ENCODE results near the gene LAPTM5.

- peak; percentile 76 for TF ChIP-seq CTCF (IDR thresholded peaks at IDR 0.05)
- TF ChIP-seq POLR2AphosphoS5 (IDR thresholded peaks at IDR 0.05; ENCODE audit: low read depth, low read length), result no peak
- TF ChIP-seq TCF7L2 (IDR thresholded peaks at IDR 0.05; ENCODE audit: low read depth, low read length), result no peak
- TF ChIP-seq REST (IDR thresholded peaks at IDR 0.05; ENCODE audit: insufficient read depth in 1 of 2, low read depth in 2 of 2, low read length in 1 of 2), result no peak
- TF ChIP-seq SIN3A (IDR thresholded peaks at IDR 0.05; ENCODE audit: borderline replicate concordance, insufficient read depth, low read depth, low read length), result no peak
Measured at GRCh38 chr1:30715216-30715615, 42.4 kb downstream of the LAPTM5 start.
